Type B pancreatic cell (in vitro differentiated cells): ENCODE measurements around the gene CRYZL1. TPM values are rescaled to one million over a fixed set of nuclear protein-coding genes. Genes with fewer than 3 reads are reported as not detected.
A peak's percentile ranks its signal among the peaks of the same experiment; 100 is the strongest.

Source experiments
- DNase-seq: peaks from one replicate; pipeline ENCODE4 v3.0.0; 2021; ENCODE audit warnings: mixed read lengths; ENCODE audit not compliant: unreplicated experiment; ENCODE audit errors: extremely low spot score
- H3K27ac Mint-ChIP-seq: 2 replicates; pipeline ENCODE4 v1.8.0; 2021; ENCODE audit warnings: mild to moderate bottlenecking, mixed read lengths
- H3K27me3 Mint-ChIP-seq: 2 replicates; pipeline ENCODE4 v1.8.0; 2021; ENCODE audit warnings: mixed read lengths
- H3K36me3 Mint-ChIP-seq: 2 replicates; pipeline ENCODE4 v1.8.0; 2021; ENCODE audit warnings: mixed read lengths
- H3K4me1 Mint-ChIP-seq: one replicate; pipeline ENCODE4 v1.8.0; 2021; ENCODE audit warnings: mixed read lengths; ENCODE audit not compliant: unreplicated experiment
- H3K4me3 Mint-ChIP-seq: 2 replicates; pipeline ENCODE4 v1.8.0; 2021; ENCODE audit warnings: mild to moderate bottlenecking, mixed read lengths
- H3K9me3 Mint-ChIP-seq: 2 replicates; pipeline ENCODE4 v1.8.0; 2021; ENCODE audit warnings: mixed read lengths
- CTCF ChIP-seq: fragments of 200-600 bp; sonication (generic); conservative IDR thresholded peaks from 2 replicates; pipeline ENCODE4 v1.5.0; 2021; ENCODE audit warnings: antibody characterized with exemption, mild to moderate bottlenecking
- total RNA-seq: library from RNA; stranded (reverse); gene quantifications from 2 replicates; pipeline ENCODE4 v1.2.1, GENCODE V29; 2021; ENCODE audit warnings: low replicate concordance

The CRYZL1 gene
- total RNA-seq, 1 donor from 2014 or later: 50.4 TPM

GRCh38 chr21:33598051-33598450 is 43.5 kb downstream of the CRYZL1 start:
- no peak for DNase-seq
- no peaks in the 10 kb centered on the region for H3K4me1 Mint-ChIP-seq
- no peak for TF ChIP-seq CTCF
- H3K27ac Mint-ChIP-seq: no peak overlapping the region
- peaks cover 25% of the 10 kb centered on the region for H3K36me3 Mint-ChIP-seq
- H3K9me3 Mint-ChIP-seq: no peaks in the 10 kb centered on the region
- no peaks in the 10 kb centered on the region for H3K27me3 Mint-ChIP-seq
- no peak overlapping the region for H3K4me3 Mint-ChIP-seq

GRCh38 chr21:33588485-33589335 is 52.8 kb downstream of the CRYZL1 start, which contains the start of gene DONSON:
DONSON (minus strand) TSS chr21:33588684; CDS start chr21:33588641, 43 bp downstream.
- Mint-ChIP-seq H3K36me3 (peaks cover 20% of the 10 kb centered on the region), H3K9me3 (no peaks in the 10 kb centered on the region), H3K27ac (peak within 1 kb of the TSS; percentile 79), H3K4me1 (peaks cover 20% of the 10 kb centered on the region), H3K4me3 (peak within 1 kb of the TSS; percentile 94), H3K27me3 (no peaks in the 10 kb centered on the region)
- TF ChIP-seq CTCF: peak; percentile 51
- peak; percentile 94 for DNase-seq

- H3K36me3 Mint-ChIP-seq: peaks cover 17% of the 10 kb centered on the region
- H3K9me3 Mint-ChIP-seq: no peaks in the 10 kb centered on the region
Measured at GRCh38 chr21:33587792-33588484, 53.6 kb downstream of the CRYZL1 start.

GRCh38 chr21:33586927-33587326 is 54.6 kb downstream of the CRYZL1 start:
- H3K9me3 Mint-ChIP-seq: no peaks in the 10 kb centered on the region
- H3K27me3 Mint-ChIP-seq: no peaks in the 10 kb centered on the region
- DNase-seq: no peak
- peaks cover 17% of the 10 kb centered on the region for H3K36me3 Mint-ChIP-seq
- no peak overlapping the region for H3K27ac Mint-ChIP-seq
- peaks cover 20% of the 10 kb centered on the region for H3K4me1 Mint-ChIP-seq
- peak overlapping the region; percentile 83 for H3K4me3 Mint-ChIP-seq
- no peak for TF ChIP-seq CTCF

More at GRCh38 chr21:33587792-33588484, 53.6 kb downstream of the CRYZL1 start:
- no peak for DNase-seq
- no peak for TF ChIP-seq CTCF
- H3K4me3 Mint-ChIP-seq: peak overlapping the region; percentile 92
- no peaks in the 10 kb centered on the region for H3K27me3 Mint-ChIP-seq
- H3K4me1 Mint-ChIP-seq: peaks cover 20% of the 10 kb centered on the region
- peak overlapping the region; percentile 75 for H3K27ac Mint-ChIP-seq

GRCh38 chr21:33584455-33584854 is 57.1 kb downstream of the CRYZL1 start:
- TF ChIP-seq CTCF: no peak
- H3K4me3 Mint-ChIP-seq: no peak overlapping the region
- peaks cover 16% of the 10 kb centered on the region for H3K4me1 Mint-ChIP-seq
- H3K27ac Mint-ChIP-seq: no peak overlapping the region
- H3K9me3 Mint-ChIP-seq: no peaks in the 10 kb centered on the region
- H3K27me3 Mint-ChIP-seq: no peaks in the 10 kb centered on the region
- peaks cover 18% of the 10 kb centered on the region for H3K36me3 Mint-ChIP-seq
- no peak for DNase-seq
